GM18508 (cell line): ENCODE results near the gene IFI6.
A peak's percentile ranks its signal among the peaks of the same experiment; 100 is the strongest.
"Not testable (repeated sequence)": the region's sequence is repeated elsewhere in the genome, so short reads cannot be mapped to it uniquely, and the experiment has no call there.

Experiments
- ATAC-seq: cut with Tn5 transposase; IDR thresholded peaks from one replicate; pipeline ENCODE4 v1.9.1; 2021; ENCODE audit warnings: moderate number of reproducible peaks; ENCODE audit not compliant: insufficient read depth, unreplicated experiment

Gene IFI6

GRCh38 chr1:27671964-27672749 lies at the start of gene IFI6:
Gene IFI6 (minus strand): TSS chr1:27672192. CDS start chr1:27669314, 2,878 bp downstream.
- ATAC-seq = peak; percentile 67

- no peak for ATAC-seq
Measured at GRCh38 chr1:27719286-27720251, 47.6 kb upstream of the IFI6 start.

DNA sequence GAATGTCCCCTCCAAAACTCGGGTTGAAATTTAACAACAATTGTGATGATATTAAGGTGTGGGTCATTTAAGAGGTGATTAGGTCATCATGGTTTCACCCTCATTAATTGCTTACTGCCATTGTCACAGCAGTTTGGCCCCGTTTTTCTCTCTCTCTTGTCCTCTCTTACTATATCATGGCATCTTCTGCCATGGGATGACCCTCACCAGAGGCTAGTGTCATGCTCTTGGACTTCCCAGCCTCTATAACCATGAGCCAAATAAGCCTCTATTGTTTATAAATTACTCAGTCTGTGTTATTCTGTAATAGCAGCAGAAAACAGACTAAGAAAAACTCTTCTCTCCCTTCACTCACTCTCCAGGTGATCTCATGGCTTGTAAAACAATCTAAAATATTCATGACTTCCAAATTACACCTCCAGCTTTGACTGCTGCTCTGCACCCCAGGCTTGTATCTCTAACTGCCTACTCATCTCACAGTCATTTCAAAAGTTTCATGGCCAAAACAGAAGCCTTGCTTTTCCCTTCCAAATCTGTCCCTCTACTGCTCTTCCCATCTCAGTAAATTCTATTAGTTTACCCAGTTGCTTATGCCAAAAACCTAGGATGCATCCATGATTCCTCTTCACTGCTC lies 44.4 kb upstream of the IFI6 start:
- ATAC-seq = no peak

GRCh38 chr1:27713869-27714513 lies 42.0 kb upstream of the IFI6 start:
- ATAC-seq = no peak

GRCh38 chr1:27713139-27713725 lies 41.2 kb upstream of the IFI6 start:
- no peak for ATAC-seq

- no peak for ATAC-seq
Measured at GRCh38 chr1:27710574-27710973, 38.6 kb upstream of the IFI6 start.

- ATAC-seq = no peak
Measured at GRCh38 chr1:27705545-27705944, 33.6 kb upstream of the IFI6 start.

GRCh38 chr1:27704958-27705357 lies 33.0 kb upstream of the IFI6 start:
- no peak for ATAC-seq

GRCh38 chr1:27696835-27697234 lies 24.8 kb upstream of the IFI6 start:
- not testable (repeated sequence) for ATAC-seq

- no peak for ATAC-seq
Measured at GRCh38 chr1:27690183-27690582, 18.2 kb upstream of the IFI6 start.

- ATAC-seq = no peak
Measured at GRCh38 chr1:27689423-27690173, 17.6 kb upstream of the IFI6 start.

- ATAC-seq = no peak
Measured at GRCh38 chr1:27687906-27688305, 15.9 kb upstream of the IFI6 start.

DNA sequence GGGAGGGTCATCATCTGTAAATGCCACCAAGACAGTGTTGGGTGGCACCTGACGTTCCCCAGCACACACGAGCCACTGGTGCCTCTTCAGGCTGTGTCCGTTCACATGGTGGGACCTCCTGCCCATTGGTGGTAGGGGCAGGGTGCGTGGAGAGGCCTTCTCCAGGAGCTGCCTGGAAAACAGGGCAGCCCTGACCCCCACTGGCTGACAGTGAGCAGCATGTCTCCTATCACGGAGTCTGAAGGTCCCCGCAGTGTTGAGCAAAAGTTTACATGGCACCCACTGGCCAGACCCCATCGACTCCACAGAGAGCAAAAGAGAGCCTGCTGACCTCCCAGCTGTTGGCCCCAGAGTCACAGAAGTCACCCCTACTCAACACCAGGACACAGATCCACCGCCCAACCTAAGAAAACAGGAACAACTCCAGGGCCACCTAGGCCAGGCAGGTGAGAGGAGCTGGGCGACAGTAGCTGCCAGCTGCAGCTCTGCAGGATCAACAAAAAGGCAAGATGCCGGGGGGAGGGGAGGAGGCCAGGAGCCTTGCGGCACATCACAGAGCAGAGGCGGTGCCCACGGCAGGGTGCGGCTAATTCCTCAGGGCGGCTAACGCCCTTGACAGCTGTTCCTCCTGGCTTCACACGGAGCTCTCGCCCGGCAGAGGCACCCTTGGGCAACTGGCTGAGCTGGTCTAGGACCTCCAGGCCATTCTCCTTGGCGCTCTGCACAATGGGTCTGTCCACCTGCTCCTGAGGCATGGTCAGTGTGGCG lies 14.4 kb upstream of the IFI6 start:
- no peak for ATAC-seq

GRCh38 chr1:27684176-27684575 lies 12.2 kb upstream of the IFI6 start:
- ATAC-seq = no peak

- no peak for ATAC-seq
Measured at GRCh38 chr1:27682351-27682944, 10.5 kb upstream of the IFI6 start.

GRCh38 chr1:27681580-27681979 lies 9.6 kb upstream of the IFI6 start:
- not testable (repeated sequence) for ATAC-seq

DNA sequence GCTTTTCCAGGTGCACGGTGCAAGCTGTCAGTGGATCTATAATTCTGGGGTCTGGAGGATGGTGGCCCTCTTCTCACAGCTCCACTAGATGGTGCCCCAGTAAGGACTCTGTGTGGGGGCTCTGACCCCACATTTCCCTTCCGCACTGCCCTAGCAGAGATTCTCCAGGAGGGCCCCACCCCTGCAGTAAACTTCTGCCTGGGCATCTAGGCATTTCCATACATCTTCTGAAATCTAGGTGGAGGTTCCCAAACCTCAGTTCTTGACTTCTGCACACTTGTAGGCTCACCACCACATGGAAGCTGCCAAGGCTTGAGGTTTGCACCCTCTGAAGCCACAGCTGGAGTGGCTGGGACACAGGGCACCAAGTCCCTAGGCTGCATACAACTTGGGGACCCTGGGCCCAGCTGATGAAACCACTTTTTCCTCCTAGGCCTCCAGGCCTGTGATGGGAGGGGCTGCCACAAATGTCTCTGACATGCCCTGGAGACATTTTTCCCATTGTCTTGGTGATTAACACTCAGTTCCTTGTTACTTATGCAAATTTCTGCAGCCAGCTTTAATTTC lies 8.3 kb upstream of the IFI6 start:
- not testable (repeated sequence) for ATAC-seq

GRCh38 chr1:27678747-27679146 lies 6.8 kb upstream of the IFI6 start:
- no peak for ATAC-seq
